Sigmoid colon (tissue), 4 donors: ENCODE results near the gene DDX51.

Experiments
- EP300 ChIP-seq, 4 donors: sonication (generic); formaldehyde crosslinking; IDR thresholded peaks; one replicate each; pipeline ENCODE4 v1.6.1; 2017; ENCODE audit warnings: antibody characterized with exemption in 4 of 4
- POLR2A ChIP-seq, 2 donors: fragments of 450-650 bp; IDR thresholded peaks; one replicate each; pipeline ENCODE4 v1.6.1; 2016; ENCODE audit warnings: antibody characterized with exemption in 2 of 2, mild to moderate bottlenecking in 2 of 2, moderate library complexity in 2 of 2
- POLR2AphosphoS5 ChIP-seq, 4 donors: sonication (generic); formaldehyde crosslinking; IDR thresholded peaks; one replicate each; pipeline ENCODE4 v1.6.1; 2017; ENCODE audit warnings: antibody characterized with exemption in 4 of 4
- TF ChIP-seq, protein P1 (sequence below), 4 experiments: fragments of 450-650 bp in 3 of 4; fragments of 200-600 bp in 1 of 4; IDR thresholded peaks; one replicate each; pipeline ENCODE4 v1.5.1; 2016 to 2019; ENCODE audit warnings: antibody characterized with exemption in 4 of 4, mild to moderate bottlenecking in 3 of 4, moderate library complexity in 2 of 4

- TF ChIP-seq POLR2A (IDR thresholded peaks at IDR 0.05) (no peak), POLR2AphosphoS5 (IDR thresholded peaks at IDR 0.05) (no peak), EP300 (IDR thresholded peaks at IDR 0.05) (no peak)
- TF ChIP-seq, protein P1, sequence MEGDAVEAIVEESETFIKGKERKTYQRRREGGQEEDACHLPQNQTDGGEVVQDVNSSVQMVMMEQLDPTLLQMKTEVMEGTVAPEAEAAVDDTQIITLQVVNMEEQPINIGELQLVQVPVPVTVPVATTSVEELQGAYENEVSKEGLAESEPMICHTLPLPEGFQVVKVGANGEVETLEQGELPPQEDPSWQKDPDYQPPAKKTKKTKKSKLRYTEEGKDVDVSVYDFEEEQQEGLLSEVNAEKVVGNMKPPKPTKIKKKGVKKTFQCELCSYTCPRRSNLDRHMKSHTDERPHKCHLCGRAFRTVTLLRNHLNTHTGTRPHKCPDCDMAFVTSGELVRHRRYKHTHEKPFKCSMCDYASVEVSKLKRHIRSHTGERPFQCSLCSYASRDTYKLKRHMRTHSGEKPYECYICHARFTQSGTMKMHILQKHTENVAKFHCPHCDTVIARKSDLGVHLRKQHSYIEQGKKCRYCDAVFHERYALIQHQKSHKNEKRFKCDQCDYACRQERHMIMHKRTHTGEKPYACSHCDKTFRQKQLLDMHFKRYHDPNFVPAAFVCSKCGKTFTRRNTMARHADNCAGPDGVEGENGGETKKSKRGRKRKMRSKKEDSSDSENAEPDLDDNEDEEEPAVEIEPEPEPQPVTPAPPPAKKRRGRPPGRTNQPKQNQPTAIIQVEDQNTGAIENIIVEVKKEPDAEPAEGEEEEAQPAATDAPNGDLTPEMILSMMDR (IDR thresholded peaks at IDR 0.05): no peak
These were observed 19.2 kb downstream of the DDX51 start for GRCh38 chr12:132124766-132125425.
